ENCODE data around the gene MYBPH. TPM values are rescaled to one million over a fixed set of nuclear protein-coding genes. Genes with fewer than 3 reads are reported as not detected.

MYBPH gene
- polyA plus RNA-seq, 1 donor from 2014 or later = not detected

DNA sequence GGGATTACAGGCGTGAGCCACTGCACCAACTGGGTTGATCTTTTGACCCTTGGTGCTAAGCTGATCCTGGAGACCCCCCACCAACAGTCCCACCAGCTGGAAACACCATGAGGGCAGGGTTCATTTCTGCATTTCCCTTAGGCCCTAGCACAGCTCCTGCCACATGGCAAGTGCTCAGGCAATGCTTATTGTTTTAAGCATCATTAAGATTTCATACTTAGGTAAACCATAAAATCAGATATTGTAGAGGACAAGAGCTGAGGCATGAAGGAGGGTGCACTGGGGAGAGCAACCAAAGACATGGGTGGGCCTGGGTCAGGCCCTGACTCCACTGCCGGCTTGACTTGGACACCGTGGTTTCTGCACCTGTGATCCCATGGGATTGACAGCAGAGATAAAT is 36.2 kb upstream of the MYBPH start:
- TF ChIP-seq MXI1 (conservative IDR thresholded peaks at IDR 0.05; ENCODE audit: poor library complexity, severe bottlenecking) (no peak), EZH2 (IDR thresholded peaks at IDR 0.05; ENCODE audit: borderline replicate concordance, insufficient read depth, low read length, poor library complexity, severe bottlenecking) (no peak), POLR2AphosphoS5 (IDR thresholded peaks at IDR 0.05) (no peak), EP300 (conservative IDR thresholded peaks at IDR 0.05; ENCODE audit: poor library complexity, severe bottlenecking) (no peak), RAD21 (conservative IDR thresholded peaks at IDR 0.05) (no peak), TAF1 (IDR thresholded peaks at IDR 0.05; ENCODE audit: low read depth) (no peak), SMC3 (conservative IDR thresholded peaks at IDR 0.05; ENCODE audit: poor library complexity) (no peak)
- TF ChIP-seq, protein P1, sequence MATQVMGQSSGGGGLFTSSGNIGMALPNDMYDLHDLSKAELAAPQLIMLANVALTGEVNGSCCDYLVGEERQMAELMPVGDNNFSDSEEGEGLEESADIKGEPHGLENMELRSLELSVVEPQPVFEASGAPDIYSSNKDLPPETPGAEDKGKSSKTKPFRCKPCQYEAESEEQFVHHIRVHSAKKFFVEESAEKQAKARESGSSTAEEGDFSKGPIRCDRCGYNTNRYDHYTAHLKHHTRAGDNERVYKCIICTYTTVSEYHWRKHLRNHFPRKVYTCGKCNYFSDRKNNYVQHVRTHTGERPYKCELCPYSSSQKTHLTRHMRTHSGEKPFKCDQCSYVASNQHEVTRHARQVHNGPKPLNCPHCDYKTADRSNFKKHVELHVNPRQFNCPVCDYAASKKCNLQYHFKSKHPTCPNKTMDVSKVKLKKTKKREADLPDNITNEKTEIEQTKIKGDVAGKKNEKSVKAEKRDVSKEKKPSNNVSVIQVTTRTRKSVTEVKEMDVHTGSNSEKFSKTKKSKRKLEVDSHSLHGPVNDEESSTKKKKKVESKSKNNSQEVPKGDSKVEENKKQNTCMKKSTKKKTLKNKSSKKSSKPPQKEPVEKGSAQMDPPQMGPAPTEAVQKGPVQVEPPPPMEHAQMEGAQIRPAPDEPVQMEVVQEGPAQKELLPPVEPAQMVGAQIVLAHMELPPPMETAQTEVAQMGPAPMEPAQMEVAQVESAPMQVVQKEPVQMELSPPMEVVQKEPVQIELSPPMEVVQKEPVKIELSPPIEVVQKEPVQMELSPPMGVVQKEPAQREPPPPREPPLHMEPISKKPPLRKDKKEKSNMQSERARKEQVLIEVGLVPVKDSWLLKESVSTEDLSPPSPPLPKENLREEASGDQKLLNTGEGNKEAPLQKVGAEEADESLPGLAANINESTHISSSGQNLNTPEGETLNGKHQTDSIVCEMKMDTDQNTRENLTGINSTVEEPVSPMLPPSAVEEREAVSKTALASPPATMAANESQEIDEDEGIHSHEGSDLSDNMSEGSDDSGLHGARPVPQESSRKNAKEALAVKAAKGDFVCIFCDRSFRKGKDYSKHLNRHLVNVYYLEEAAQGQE (IDR thresholded peaks at IDR 0.05; ENCODE audit: borderline replicate concordance) = no peak
- TF ChIP-seq, protein P2, sequence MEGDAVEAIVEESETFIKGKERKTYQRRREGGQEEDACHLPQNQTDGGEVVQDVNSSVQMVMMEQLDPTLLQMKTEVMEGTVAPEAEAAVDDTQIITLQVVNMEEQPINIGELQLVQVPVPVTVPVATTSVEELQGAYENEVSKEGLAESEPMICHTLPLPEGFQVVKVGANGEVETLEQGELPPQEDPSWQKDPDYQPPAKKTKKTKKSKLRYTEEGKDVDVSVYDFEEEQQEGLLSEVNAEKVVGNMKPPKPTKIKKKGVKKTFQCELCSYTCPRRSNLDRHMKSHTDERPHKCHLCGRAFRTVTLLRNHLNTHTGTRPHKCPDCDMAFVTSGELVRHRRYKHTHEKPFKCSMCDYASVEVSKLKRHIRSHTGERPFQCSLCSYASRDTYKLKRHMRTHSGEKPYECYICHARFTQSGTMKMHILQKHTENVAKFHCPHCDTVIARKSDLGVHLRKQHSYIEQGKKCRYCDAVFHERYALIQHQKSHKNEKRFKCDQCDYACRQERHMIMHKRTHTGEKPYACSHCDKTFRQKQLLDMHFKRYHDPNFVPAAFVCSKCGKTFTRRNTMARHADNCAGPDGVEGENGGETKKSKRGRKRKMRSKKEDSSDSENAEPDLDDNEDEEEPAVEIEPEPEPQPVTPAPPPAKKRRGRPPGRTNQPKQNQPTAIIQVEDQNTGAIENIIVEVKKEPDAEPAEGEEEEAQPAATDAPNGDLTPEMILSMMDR (IDR thresholded peaks at IDR 0.05; ENCODE audit: poor library complexity, severe bottlenecking) = no peak
- no peak overlapping the region for H3K27ac ChIP-seq (ENCODE audit: low read length)
- H3K4me2 ChIP-seq (ENCODE audit: low read length) = no peak overlapping the region
- H3K79me2 ChIP-seq (replicated peaks; ENCODE audit: insufficient read depth, low read length) = no peaks in the 10 kb centered on the region
- no peaks in the 10 kb centered on the region for H3K9me3 ChIP-seq (ENCODE audit: low read length)
- no peak overlapping the region for H2AFZ ChIP-seq (ENCODE audit: low read depth, low read length)
- H4K20me1 ChIP-seq (ENCODE audit: insufficient read depth) = no peaks in the 10 kb centered on the region
- no peaks in the 10 kb centered on the region for H3F3A ChIP-seq (ENCODE audit: insufficient read depth, low read length, poor library complexity, severe bottlenecking)
- H3K27me3 ChIP-seq (ENCODE audit: insufficient read depth, low read depth, low read length) = no peaks in the 10 kb centered on the region
- H3K9me2 ChIP-seq (ENCODE audit: insufficient read depth, low read length) = no peaks in the 10 kb centered on the region
- H3K36me3 ChIP-seq (ENCODE audit: insufficient read depth, low read length) = no peaks in the 10 kb centered on the region
- H3K9ac ChIP-seq (ENCODE audit: low read length) = no peak overlapping the region
- H3K4me3 ChIP-seq (ENCODE audit: low read length) = no peak overlapping the region

DNA sequence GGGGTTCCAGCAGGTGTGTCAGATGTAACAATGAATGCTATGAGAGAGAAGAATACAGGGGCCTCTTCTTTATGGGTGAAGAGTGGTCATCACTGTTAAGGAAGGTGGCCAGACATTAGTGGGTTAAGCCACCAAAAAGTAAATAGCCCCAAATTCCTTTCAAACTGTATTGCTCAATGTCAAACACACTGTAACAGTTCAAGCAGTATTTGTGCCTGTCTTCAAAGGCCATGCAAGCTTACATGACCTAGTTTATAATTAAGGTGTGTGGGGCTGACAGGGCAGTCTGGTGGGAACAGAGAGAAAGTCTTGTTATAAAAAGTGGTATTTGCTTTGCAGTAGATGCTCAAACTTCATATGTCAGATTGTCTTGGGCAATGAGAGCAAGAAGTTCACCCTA is 35.4 kb upstream of the MYBPH start:
- H3K27me3 ChIP-seq (ENCODE audit: insufficient read depth, low read depth, low read length) = no peaks in the 10 kb centered on the region
- H3K79me2 ChIP-seq (replicated peaks; ENCODE audit: insufficient read depth, low read length) = no peaks in the 10 kb centered on the region
- no peaks in the 10 kb centered on the region for H4K20me1 ChIP-seq (ENCODE audit: insufficient read depth)
- no peak overlapping the region for H2AFZ ChIP-seq (ENCODE audit: low read depth, low read length)
- H3F3A ChIP-seq (ENCODE audit: insufficient read depth, low read length, poor library complexity, severe bottlenecking) = no peaks in the 10 kb centered on the region
- H3K9me2 ChIP-seq (ENCODE audit: insufficient read depth, low read length) = no peaks in the 10 kb centered on the region
- no peaks in the 10 kb centered on the region for H3K36me3 ChIP-seq (ENCODE audit: insufficient read depth, low read length)
- no peak overlapping the region for H3K4me2 ChIP-seq (ENCODE audit: low read length)
- no peaks in the 10 kb centered on the region for H3K9me3 ChIP-seq (ENCODE audit: low read length)
- H3K27ac ChIP-seq (ENCODE audit: low read length) = no peak overlapping the region
- no peak for TF ChIP-seq TAF1 (IDR thresholded peaks at IDR 0.05; ENCODE audit: low read depth)
- H3K4me3 ChIP-seq (ENCODE audit: low read length) = no peak overlapping the region
- no peak overlapping the region for H3K9ac ChIP-seq (ENCODE audit: low read length)

DNA sequence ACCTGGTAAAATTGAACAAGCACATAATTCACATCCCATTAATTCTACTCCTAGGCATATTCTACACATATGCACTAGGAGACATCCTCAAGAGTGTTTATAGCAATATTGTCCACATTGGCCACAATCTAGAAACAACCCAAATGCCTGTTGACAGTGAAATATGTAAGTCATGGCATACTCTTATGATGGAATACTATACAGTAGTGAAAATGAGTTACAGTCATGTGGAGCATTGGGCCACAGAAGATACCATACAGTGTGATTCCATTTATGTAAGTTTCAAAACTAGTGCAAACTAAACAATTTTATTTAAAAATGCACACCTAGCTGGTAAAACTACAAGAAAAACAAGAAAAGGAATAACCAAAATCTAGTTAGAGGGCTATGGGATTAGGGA is 34.7 kb upstream of the MYBPH start:
- Histone ChIP-seq H3K9ac (ENCODE audit: low read length) (no peak overlapping the region), H2AFZ (ENCODE audit: low read depth, low read length) (no peak overlapping the region), H3F3A (ENCODE audit: insufficient read depth, low read length, poor library complexity, severe bottlenecking) (no peaks in the 10 kb centered on the region), H3K36me3 (ENCODE audit: insufficient read depth, low read length) (no peaks in the 10 kb centered on the region), H3K27me3 (ENCODE audit: insufficient read depth, low read depth, low read length) (no peaks in the 10 kb centered on the region), H3K27ac (ENCODE audit: low read length) (no peak overlapping the region), H3K4me2 (ENCODE audit: low read length) (no peak overlapping the region), H3K9me3 (ENCODE audit: low read length) (no peaks in the 10 kb centered on the region), H3K79me2 (replicated peaks; ENCODE audit: insufficient read depth, low read length) (no peaks in the 10 kb centered on the region), H3K4me3 (ENCODE audit: low read length) (no peak overlapping the region), H4K20me1 (ENCODE audit: insufficient read depth) (no peaks in the 10 kb centered on the region), H3K9me2 (ENCODE audit: insufficient read depth, low read length) (no peaks in the 10 kb centered on the region)
- no peak for TF ChIP-seq SMC3 (conservative IDR thresholded peaks at IDR 0.05; ENCODE audit: poor library complexity)
- no peak for TF ChIP-seq TAF1 (IDR thresholded peaks at IDR 0.05; ENCODE audit: low read depth)
- no peak for TF ChIP-seq MXI1 (conservative IDR thresholded peaks at IDR 0.05; ENCODE audit: poor library complexity, severe bottlenecking)
- TF ChIP-seq POLR2AphosphoS5 (IDR thresholded peaks at IDR 0.05) = no peak
- TF ChIP-seq EP300 (conservative IDR thresholded peaks at IDR 0.05; ENCODE audit: poor library complexity, severe bottlenecking) = no peak
- TF ChIP-seq, protein P1 (IDR thresholded peaks at IDR 0.05; ENCODE audit: borderline replicate concordance) = no peak
- TF ChIP-seq, protein P2 (IDR thresholded peaks at IDR 0.05; ENCODE audit: poor library complexity, severe bottlenecking) = no peak
- TF ChIP-seq RAD21 (conservative IDR thresholded peaks at IDR 0.05) = no peak
- TF ChIP-seq EZH2 (IDR thresholded peaks at IDR 0.05; ENCODE audit: borderline replicate concordance, insufficient read depth, low read length, poor library complexity, severe bottlenecking) = no peak

Data from neural cell (in vitro differentiated cells).